HepG2 (cell line): ENCODE results near the gene ATOH8. TPM values are rescaled to one million over a fixed set of nuclear protein-coding genes. Genes with fewer than 3 reads are reported as not detected.

Experiments
- ETV5 ChIP-seq: IDR thresholded peaks from 2 replicates; pipeline ENCODE4 v1.6.1; 2018; ENCODE audit warnings: missing biosample characterization, missing genetic modification reagents, inconsistent platforms, borderline replicate concordance
- FOSL2 ChIP-seq: sonication (generic); formaldehyde crosslinking; IDR thresholded peaks from 2 replicates; pipeline ENCODE4 v1.4.0; 2020; ENCODE audit warnings: missing genetic modification reagents
- NFRKB ChIP-seq: fragments of 450-650 bp; IDR thresholded peaks from 2 replicates; pipeline ENCODE4 v1.6.1; 2017
- NR2F2 ChIP-seq: IDR thresholded peaks from 2 replicates; pipeline ENCODE4 v1.6.1; 2012; ENCODE audit warnings: low read depth, inconsistent platforms, borderline replicate concordance
- PPARG ChIP-seq: conservative IDR thresholded peaks from 2 replicates; pipeline ENCODE4 v1.6.1; 2016; ENCODE audit warnings: missing biosample characterization, missing genetic modification reagents
- RXRA ChIP-seq: sonication (generic); formaldehyde crosslinking; IDR thresholded peaks from 2 replicates; pipeline ENCODE4 v1.5.1; 2020; ENCODE audit warnings: missing genetic modification reagents
- TBX3 ChIP-seq: fragments of 450-650 bp; IDR thresholded peaks from 2 replicates; pipeline ENCODE4 v1.6.1; 2017; ENCODE audit warnings: antibody characterized with exemption, mild to moderate bottlenecking, inconsistent platforms, borderline replicate concordance
- TCF7L2 ChIP-seq: IDR thresholded peaks from 2 replicates; pipeline ENCODE4 v1.6.1; 2011; ENCODE audit warnings: mild to moderate bottlenecking, low read depth, low read length, moderate library complexity
- polyA plus RNA-seq, 8 experiments: library from polyadenylated mRNA; depleted of rRNA in 3 of 8; stranded (reverse) in 7 of 8; unstranded in 1 of 8; fragments of >200 nt; fragmentation: Illumina TruSeq in 4 of 8; extraction: Trizol in 4 of 8; gene quantifications; 2 replicates each; pipeline versions ENCODE4 v1.2.1 to v1.2.3, GENCODE V29; 2011 to 2016; ENCODE audit warnings: low read depth in 4 of 8, missing spikeins in 1 of 8, mixed read lengths in 1 of 8; ENCODE audit not compliant: insufficient read depth in 1 of 8
- total RNA-seq, 5 experiments: library from RNA; depleted of rRNA; stranded (reverse); fragments of >200 nt; fragmentation: Illumina TruSeq; extraction: Trizol; gene quantifications; 2 replicates each; pipeline ENCODE4 v1.2.3, GENCODE V29; 2016; ENCODE audit warnings: low read depth in 1 of 5
- TF ChIP-seq, protein P1 (sequence below): IDR thresholded peaks from 2 replicates; pipeline ENCODE4 v1.4.0; 2020; ENCODE audit warnings: mild to moderate bottlenecking, missing genetic modification reagents
- TF ChIP-seq, protein P2 (sequence below): IDR thresholded peaks from 2 replicates; pipeline ENCODE4 v1.6.1; 2018; ENCODE audit warnings: missing genetic modification reagents
- TF ChIP-seq, protein P3 (sequence below): sonication (generic); formaldehyde crosslinking; IDR thresholded peaks from 2 replicates; pipeline ENCODE4 v1.5.0; 2020; ENCODE audit warnings: mild to moderate bottlenecking, missing genetic modification reagents
- TF ChIP-seq, protein P4 (sequence below): sonication (generic); formaldehyde crosslinking; IDR thresholded peaks from 2 replicates; pipeline ENCODE4 v1.4.0; 2020; ENCODE audit warnings: mild to moderate bottlenecking, missing genetic modification reagents, borderline replicate concordance

Gene ATOH8
- total and polyA plus RNA-seq, 2 of the 13 experiments (the other 11 are each of a cell fraction or from before 2014, with no cell fraction given), result 0.13 to 0.61 TPM

DNA sequence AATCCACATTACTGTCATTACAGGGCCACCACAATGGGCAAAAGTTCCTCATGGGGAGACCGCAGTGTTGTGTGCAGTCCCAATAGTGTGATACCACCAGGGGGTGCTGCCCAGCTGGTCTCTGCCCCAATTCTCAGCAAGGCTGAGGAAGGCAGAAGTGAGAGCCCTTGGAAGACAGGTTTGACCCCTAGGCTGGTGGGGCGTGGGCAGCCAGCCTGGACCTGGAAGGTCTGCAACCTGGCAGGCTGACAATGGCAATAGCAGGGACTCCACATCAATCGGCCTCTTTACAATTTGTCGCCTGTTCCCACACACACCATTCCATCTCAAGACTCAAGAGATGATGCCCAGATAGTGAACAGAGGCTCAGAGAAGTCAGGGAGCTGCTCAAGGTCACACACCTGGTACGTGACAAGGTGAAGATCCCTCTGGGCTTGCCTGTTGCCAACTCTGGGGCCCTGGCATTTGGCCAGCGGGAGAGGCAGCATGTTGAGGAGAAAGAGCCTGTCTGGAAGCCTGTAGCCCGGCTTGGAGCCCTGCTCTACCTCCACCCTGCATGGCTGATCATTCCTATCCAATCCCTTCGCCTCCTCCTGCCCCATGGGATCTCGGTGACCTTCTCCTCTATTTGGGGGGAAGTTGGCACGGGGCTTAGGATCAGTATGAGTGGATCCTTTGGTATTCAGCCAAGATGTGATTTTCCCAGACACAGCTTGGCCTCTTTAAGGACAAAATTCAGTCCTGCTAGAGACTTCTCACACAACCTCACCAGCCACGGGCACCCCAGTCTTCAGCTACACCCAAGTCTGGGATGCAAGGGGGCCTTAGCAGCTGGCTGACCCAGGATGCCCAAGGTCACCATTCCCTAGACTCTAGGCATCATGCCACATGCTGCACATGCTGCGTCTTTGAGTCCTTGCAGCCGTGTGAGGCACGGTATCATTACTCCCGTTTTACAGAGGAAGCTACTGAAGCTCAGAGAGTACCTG, 2.9 kb upstream of the ATOH8 start (continued):
- TF ChIP-seq, protein P1, sequence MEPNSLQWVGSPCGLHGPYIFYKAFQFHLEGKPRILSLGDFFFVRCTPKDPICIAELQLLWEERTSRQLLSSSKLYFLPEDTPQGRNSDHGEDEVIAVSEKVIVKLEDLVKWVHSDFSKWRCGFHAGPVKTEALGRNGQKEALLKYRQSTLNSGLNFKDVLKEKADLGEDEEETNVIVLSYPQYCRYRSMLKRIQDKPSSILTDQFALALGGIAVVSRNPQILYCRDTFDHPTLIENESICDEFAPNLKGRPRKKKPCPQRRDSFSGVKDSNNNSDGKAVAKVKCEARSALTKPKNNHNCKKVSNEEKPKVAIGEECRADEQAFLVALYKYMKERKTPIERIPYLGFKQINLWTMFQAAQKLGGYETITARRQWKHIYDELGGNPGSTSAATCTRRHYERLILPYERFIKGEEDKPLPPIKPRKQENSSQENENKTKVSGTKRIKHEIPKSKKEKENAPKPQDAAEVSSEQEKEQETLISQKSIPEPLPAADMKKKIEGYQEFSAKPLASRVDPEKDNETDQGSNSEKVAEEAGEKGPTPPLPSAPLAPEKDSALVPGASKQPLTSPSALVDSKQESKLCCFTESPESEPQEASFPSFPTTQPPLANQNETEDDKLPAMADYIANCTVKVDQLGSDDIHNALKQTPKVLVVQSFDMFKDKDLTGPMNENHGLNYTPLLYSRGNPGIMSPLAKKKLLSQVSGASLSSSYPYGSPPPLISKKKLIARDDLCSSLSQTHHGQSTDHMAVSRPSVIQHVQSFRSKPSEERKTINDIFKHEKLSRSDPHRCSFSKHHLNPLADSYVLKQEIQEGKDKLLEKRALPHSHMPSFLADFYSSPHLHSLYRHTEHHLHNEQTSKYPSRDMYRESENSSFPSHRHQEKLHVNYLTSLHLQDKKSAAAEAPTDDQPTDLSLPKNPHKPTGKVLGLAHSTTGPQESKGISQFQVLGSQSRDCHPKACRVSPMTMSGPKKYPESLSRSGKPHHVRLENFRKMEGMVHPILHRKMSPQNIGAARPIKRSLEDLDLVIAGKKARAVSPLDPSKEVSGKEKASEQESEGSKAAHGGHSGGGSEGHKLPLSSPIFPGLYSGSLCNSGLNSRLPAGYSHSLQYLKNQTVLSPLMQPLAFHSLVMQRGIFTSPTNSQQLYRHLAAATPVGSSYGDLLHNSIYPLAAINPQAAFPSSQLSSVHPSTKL, result 0 out of 2 replicates have a peak, but pooled peaks have one; percentile 20
- TF ChIP-seq TCF7L2 (no peak), NR2F2 (no peak), TBX3 (no peak), PPARG (CRISPR knock-in tag) (0 out of 2 replicates have a peak, but pooled peaks have one; percentile 19), FOSL2 (peak; percentile 31; the same call in 1 of the 2 replicates), ETV5 (CRISPR knock-in tag) (0 out of 2 replicates have a peak, but pooled peaks have one; percentile 12), NFRKB (no peak), RXRA (CRISPR knock-in tag) (peak; percentile 48; the same call in 1 of the 2 replicates)
- TF ChIP-seq, protein P2, sequence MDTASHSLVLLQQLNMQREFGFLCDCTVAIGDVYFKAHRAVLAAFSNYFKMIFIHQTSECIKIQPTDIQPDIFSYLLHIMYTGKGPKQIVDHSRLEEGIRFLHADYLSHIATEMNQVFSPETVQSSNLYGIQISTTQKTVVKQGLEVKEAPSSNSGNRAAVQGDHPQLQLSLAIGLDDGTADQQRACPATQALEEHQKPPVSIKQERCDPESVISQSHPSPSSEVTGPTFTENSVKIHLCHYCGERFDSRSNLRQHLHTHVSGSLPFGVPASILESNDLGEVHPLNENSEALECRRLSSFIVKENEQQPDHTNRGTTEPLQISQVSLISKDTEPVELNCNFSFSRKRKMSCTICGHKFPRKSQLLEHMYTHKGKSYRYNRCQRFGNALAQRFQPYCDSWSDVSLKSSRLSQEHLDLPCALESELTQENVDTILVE (CRISPR knock-in tag), result peak; percentile 44; the same call in 1 of the 2 replicates
- TF ChIP-seq, protein P3, sequence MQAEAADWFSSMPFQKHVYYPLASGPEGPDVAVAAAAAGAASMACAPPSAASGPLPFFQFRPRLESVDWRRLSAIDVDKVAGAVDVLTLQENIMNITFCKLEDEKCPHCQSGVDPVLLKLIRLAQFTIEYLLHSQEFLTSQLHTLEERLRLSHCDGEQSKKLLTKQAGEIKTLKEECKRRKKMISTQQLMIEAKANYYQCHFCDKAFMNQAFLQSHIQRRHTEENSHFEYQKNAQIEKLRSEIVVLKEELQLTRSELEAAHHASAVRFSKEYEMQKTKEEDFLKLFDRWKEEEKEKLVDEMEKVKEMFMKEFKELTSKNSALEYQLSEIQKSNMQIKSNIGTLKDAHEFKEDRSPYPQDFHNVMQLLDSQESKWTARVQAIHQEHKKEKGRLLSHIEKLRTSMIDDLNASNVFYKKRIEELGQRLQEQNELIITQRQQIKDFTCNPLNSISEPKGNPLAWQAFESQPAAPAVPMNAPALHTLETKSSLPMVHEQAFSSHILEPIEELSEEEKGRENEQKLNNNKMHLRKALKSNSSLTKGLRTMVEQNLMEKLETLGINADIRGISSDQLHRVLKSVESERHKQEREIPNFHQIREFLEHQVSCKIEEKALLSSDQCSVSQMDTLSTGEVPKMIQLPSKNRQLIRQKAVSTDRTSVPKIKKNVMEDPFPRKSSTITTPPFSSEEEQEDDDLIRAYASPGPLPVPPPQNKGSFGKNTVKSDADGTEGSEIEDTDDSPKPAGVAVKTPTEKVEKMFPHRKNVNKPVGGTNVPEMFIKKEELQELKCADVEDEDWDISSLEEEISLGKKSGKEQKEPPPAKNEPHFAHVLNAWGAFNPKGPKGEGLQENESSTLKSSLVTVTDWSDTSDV, result no peak
- TF ChIP-seq, protein P4, sequence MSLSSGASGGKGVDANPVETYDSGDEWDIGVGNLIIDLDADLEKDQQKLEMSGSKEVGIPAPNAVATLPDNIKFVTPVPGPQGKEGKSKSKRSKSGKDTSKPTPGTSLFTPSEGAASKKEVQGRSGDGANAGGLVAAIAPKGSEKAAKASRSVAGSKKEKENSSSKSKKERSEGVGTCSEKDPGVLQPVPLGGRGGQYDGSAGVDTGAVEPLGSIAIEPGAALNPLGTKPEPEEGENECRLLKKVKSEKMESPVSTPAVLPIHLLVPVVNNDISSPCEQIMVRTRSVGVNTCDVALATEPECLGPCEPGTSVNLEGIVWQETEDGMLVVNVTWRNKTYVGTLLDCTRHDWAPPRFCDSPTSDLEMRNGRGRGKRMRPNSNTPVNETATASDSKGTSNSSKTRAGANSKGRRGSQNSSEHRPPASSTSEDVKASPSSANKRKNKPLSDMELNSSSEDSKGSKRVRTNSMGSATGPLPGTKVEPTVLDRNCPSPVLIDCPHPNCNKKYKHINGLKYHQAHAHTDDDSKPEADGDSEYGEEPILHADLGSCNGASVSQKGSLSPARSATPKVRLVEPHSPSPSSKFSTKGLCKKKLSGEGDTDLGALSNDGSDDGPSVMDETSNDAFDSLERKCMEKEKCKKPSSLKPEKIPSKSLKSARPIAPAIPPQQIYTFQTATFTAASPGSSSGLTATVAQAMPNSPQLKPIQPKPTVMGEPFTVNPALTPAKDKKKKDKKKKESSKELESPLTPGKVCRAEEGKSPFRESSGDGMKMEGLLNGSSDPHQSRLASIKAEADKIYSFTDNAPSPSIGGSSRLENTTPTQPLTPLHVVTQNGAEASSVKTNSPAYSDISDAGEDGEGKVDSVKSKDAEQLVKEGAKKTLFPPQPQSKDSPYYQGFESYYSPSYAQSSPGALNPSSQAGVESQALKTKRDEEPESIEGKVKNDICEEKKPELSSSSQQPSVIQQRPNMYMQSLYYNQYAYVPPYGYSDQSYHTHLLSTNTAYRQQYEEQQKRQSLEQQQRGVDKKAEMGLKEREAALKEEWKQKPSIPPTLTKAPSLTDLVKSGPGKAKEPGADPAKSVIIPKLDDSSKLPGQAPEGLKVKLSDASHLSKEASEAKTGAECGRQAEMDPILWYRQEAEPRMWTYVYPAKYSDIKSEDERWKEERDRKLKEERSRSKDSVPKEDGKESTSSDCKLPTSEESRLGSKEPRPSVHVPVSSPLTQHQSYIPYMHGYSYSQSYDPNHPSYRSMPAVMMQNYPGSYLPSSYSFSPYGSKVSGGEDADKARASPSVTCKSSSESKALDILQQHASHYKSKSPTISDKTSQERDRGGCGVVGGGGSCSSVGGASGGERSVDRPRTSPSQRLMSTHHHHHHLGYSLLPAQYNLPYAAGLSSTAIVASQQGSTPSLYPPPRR (CRISPR knock-in tag), result no peak
